Urinary bladder (tissue), 4 donors: ENCODE results near the gene MDK. TPM values are rescaled to one million over a fixed set of nuclear protein-coding genes. Genes with fewer than 3 reads are reported as not detected.

Experiments
- DNase-seq: peaks from one replicate; pipeline ENCODE4 v3.0.0-alpha.2; 2015; ENCODE audit errors: extremely low spot score
- H3K27ac ChIP-seq: one replicate; pipeline ENCODE4 v1.5.1; 2013; ENCODE audit warnings: low read depth, mild to moderate bottlenecking, moderate library complexity
- H3K36me3 ChIP-seq: one replicate; pipeline ENCODE4 v1.6.1; 2013; ENCODE audit warnings: mild to moderate bottlenecking, moderate library complexity; ENCODE audit not compliant: insufficient read depth
- H3K4me1 ChIP-seq: one replicate; pipeline ENCODE4 v1.6.1; 2013; ENCODE audit warnings: mild to moderate bottlenecking, moderate library complexity; ENCODE audit not compliant: insufficient read depth
- H3K4me3 ChIP-seq: one replicate; pipeline ENCODE4 v1.5.1; 2013; ENCODE audit warnings: low read depth, low read length
- WGBS: extraction: QIAGEN DNeasy Blood & Tissue Kit; methylation state at CpG from one replicate; pipeline ENCODE4 v1.1.7; 2013; 5-methylcytosine and 5-hydroxymethylcytosine counted together
- polyA plus RNA-seq: library from polyadenylated mRNA; stranded (reverse); fragments of 200-250 nt; gene quantifications from one replicate; pipeline ENCODE4 v1.2.3, GENCODE V29; 2013
- total RNA-seq: library from RNA; depleted of rRNA; stranded (reverse); fragments of >200 nt; gene quantifications from one replicate; pipeline ENCODE4 v1.2.3, GENCODE V29; 2014
- donor health status: healthy with polysubstance abuse.
- donor health status: healthy.

Gene MDK
- total and polyA plus RNA-seq, 2 donors = 58.3 to 68.8 TPM

- DNase-seq = no peak
- 22% methylated on average over 24 of the region's 24 CpGs for WGBS
- no peaks in the 10 kb centered on the region for H3K4me1 ChIP-seq
- H3K4me3 ChIP-seq = no peak overlapping the region
- no peaks in the 10 kb centered on the region for H3K36me3 ChIP-seq
- no peak overlapping the region for H3K27ac ChIP-seq
Observed at GRCh38 chr11:46387919-46388618, 6.6 kb downstream of the MDK start.

DNA sequence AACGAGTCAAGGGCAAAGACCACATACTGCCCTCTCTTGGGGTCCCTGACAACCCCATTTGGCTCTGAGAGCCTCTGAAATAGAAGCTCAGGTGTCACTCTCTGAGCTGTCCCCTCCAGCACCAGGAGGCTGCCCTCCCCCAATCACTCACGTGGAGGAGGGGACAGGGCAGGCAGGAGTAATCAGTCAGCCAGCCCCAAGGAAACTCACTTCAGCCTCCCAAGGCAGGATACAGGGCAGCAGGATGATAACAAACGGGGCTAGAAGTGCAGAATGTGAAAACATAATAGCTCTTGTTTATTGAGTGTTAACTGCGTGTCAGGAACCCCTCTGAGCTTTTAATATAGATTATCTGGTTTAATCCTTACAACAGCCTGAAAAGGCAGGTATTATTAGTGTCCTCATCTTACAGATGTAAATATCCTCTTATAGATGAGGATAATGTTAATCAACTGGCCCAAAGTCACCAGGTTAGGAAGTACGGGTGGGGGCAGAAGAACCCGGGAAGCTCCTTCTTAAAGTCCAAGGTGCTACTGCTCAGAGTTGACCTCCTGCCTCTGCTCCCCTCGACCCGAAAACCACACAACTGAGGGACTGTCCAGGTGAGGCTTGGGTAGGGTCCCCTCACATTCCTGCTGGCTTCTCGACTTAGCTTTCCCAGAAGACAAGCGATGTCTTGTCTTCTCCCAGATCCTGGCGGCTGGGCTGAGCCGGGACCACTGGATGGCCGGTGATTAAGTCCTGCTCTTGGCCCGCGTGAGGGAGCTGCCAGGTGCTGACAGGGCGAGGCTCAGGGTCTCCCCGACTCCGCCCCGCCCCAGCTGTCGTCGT, 7.4 kb downstream of the MDK start:
- Histone ChIP-seq H3K4me1 (no peaks in the 10 kb centered on the region), H3K4me3 (no peak overlapping the region), H3K27ac (no peak overlapping the region), H3K36me3 (no peaks in the 10 kb centered on the region)
- DNase-seq = no peak
- WGBS = 10% methylated on average over 21 of the region's 21 CpGs

DNA sequence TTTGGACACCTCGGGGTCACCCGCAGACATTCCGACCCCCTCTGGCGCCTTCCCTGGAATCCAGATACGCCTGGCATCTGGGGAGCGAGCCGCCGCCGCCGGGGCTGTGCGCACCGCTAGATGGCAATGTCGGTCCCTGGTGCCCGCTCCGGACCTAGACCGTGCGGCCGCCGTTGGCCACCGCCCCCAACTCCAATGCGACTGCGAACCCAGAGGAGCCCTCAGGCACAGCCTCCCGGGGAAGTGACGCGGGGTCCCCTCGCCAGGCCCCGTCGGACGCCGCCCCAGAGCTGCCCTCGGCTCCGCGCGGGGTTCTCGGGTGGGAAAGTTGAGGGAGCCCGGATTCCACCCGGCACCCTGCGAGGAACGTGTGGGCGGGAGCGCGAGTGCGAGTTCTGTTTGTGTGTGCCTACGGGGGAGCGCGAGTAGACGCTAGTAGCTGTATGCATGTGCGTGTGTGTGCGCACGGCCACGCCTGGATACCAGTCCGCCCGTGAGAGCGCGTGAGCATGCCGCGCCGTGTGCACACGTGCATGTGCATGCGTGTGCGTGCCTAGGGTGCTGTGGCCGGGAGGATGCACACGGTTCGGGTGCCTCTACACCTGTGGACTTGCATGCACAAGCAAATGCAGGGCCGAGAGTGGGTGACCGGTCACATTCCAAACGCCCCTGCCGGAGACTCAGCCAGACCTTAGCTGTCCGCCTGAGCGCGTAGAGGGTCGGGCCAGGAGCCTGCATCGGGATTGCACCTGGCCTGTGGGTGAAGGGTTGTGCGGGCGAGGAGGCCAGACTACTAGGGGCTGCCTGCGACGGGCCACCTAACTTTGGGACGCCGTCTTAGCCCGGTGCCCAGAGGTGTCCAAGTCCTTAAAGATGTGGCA, 8.2 kb downstream of the MDK start:
- 2% methylated on average over 80 of the region's 80 CpGs for WGBS
- Histone ChIP-seq H3K27ac (no peak overlapping the region), H3K4me1 (no peaks in the 10 kb centered on the region), H3K4me3 (peak overlapping the region; percentile 3), H3K36me3 (no peaks in the 10 kb centered on the region)
- DNase-seq = no peak

GRCh38 chr11:46390331-46391171, 9.1 kb downstream of the MDK start:
- Histone ChIP-seq H3K4me1 (no peaks in the 10 kb centered on the region), H3K36me3 (no peaks in the 10 kb centered on the region), H3K27ac (no peak overlapping the region), H3K4me3 (no peak overlapping the region)
- DNase-seq = no peak
- 8% methylated on average over 49 of the region's 49 CpGs for WGBS

DNA sequence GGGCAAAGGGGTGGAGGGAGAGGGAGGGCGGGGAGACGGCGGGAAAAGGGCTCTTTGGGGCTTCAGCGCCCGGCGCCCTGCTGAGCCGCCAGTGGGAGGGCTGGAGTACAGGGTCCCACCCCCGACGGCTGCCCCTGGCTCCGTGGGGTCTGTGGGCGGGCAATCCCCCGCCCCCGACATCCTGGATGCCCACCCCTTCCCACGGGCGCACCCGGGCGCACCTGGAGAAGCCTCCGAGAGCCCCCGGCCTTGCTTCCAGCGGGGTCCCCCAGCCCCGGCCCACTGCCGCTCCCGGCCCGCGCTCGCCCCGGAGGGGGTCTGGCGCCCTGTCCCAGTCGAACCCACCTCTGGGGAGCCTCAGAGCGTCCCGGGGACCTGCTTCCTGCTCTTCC, 9.7 kb downstream of the MDK start:
- H3K36me3 ChIP-seq = no peaks in the 10 kb centered on the region
- H3K27ac ChIP-seq = no peak overlapping the region
- DNase-seq = no peak
- no peaks in the 10 kb centered on the region for H3K4me1 ChIP-seq
- 2% methylated on average over 30 of the region's 31 CpGs for WGBS
- H3K4me3 ChIP-seq = peak overlapping the region; percentile 49

DNA sequence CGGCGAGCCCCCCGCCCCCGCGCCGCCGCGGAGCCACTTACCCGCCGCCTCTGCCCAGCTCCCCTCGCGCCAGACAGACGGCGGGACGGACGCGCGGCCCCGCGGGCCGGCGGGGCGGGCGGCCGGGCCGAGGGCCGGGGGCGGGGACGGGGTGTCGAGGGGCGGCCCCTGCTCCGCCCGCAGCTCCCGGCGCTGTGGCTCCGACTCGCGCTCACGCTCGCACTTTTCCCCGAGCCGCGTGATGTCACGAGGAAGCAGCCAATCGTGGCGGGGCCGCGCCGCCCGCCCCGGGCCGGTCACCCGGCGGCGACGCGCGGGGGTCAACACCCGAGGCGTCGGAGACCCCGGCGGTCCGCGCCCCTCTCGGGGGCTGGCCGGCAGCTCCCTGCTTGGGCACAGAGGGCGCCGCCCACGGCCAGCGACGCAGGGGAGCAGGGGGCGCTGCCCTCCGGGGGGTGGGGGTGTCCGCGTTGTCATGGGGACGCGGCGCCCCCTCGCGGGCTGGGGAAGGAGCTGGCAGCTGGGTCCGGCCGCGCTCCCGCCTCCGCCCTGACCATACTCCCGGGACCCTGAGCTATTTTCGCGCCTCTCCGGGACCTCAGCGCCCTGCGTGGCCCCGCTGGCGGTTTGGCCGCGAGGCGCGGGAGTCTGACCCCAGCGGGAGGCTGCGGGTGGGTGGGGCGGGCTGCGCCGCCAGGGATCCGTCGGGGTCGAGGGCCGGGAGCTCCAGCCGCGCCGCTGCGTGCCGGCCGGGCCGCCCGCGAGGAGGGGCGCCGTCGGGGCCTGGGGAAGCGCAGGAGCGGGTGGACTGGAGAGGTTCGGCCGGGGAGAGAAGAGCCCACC, 10.3 kb downstream of the MDK start, which contains the start of gene CHRM4:
Gene CHRM4 (minus strand): TSS at position 199 of the 843 bp plus-strand sequence. CDS start 5,219 bp downstream, outside the sequence.
- no peaks in the 10 kb centered on the region for H3K4me1 ChIP-seq
- H3K36me3 ChIP-seq = no peaks in the 10 kb centered on the region
- peak within 1 kb of the TSS; percentile 49 for H3K4me3 ChIP-seq
- no peak within 1 kb of the TSS for H3K27ac ChIP-seq
- WGBS = under 1% methylated on average over 123 of the region's 123 CpGs
- no peak for DNase-seq

- DNase-seq = no peak
- no peaks in the 10 kb centered on the region for H3K4me1 ChIP-seq
- peak overlapping the region; percentile 49 for H3K4me3 ChIP-seq
- peaks cover 3% of the 10 kb centered on the region for H3K36me3 ChIP-seq
- H3K27ac ChIP-seq = no peak overlapping the region
- 1% methylated on average over 71 of the region's 71 CpGs for WGBS
Observed at GRCh38 chr11:46392421-46393230, 11.2 kb downstream of the MDK start.

DNA sequence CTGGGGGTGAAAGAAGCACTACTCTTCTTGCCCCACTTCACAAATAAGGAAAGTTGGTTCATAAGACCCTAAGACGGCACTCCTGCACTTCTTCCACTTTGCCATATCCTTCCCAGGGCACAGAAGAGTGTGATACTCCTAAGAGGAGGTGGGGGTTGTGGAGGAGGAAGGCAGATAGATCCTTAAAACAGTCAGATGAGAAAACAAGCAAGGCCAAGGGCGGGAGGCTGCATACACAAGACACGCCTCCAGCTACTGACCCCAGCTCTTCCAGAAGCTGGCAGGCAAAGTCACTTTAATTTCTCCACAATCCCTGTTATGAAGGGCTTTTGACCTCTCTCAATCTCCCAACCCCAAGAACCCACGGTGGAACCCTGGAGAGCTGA, 11.8 kb downstream of the MDK start:
- Histone ChIP-seq H3K36me3 (peaks cover 3% of the 10 kb centered on the region), H3K4me1 (no peaks in the 10 kb centered on the region), H3K27ac (no peak overlapping the region), H3K4me3 (no peak overlapping the region)
- no peak for DNase-seq
- 59% methylated on average over 4 of the region's 4 CpGs for WGBS

DNA sequence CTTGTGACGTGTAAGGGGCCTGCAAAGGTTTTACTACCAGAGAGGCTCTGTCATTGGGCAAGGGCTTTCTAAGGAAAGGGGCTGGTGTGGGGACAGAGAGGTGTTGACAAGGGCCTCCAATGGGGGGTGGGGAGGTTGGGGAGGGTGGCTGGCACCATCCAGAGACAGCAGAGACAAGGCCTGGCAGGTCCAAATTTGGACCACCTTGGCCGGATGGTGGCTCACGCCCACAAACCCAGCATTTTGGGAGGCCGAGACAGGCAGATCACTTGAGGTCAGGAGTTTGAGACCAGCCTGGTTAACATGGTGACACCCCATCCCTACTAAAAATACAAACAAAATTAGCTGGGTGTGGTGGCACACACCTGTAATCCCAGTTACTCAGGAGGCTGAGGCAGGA, 12.3 kb downstream of the MDK start:
- Histone ChIP-seq H3K36me3 (peaks cover 3% of the 10 kb centered on the region), H3K4me1 (no peaks in the 10 kb centered on the region), H3K27ac (no peak overlapping the region), H3K4me3 (no peak overlapping the region)
- no peak for DNase-seq
- WGBS = 85% methylated on average over 4 of the region's 4 CpGs

GRCh38 chr11:46397526-46397925, 16.1 kb downstream of the MDK start:
- no peak for DNase-seq
- H3K4me3 ChIP-seq = no peak overlapping the region
- H3K27ac ChIP-seq = no peak overlapping the region
- peaks cover 3% of the 10 kb centered on the region for H3K36me3 ChIP-seq
- WGBS = 96% methylated on average over 19 of the region's 19 CpGs
- H3K4me1 ChIP-seq = no peaks in the 10 kb centered on the region

DNA sequence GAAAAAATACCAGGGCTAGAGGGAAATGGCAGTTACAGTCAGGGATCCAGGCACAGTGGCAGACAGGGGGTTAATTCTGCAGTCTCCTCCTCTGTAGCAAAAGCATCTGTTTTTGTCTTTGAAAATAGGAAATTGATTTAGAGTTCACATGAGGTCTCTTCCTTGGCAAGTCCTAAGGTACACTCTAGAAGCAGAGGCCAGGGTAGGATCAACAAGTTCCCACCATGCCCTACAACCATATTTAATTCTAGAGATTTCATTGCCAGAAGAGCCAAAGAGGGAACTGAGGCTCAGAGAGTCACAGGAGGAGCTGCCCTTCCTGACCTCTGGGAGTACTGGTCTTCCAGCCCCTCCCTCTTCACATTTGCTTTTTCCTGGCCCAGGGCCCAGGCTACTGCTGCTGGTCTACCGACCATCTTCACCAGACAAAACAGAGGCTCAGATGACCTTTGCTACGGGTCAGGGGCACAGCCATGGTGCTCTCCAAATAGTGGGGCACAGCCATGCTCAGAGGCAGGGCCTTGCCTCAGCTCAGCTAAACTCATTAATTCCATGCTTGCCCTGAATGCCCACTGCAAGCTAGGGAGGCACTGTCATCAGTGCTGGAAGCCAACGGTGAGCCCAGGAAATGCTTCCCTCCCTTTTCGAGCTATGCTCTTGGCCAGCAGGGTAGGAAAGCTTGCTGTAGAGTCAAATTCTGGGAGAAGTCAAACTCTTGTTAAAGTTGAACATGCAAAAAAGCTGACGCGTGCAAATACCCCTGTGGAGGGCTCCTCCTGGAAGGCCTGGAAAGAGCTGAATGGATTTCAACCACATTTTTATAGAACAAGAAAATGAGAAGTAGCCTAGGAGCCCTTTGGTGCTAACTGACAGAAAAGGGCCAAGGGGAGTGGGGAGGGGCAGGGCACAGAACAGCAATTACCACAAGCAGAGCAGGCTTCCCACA, 21.8 kb downstream of the MDK start:
- WGBS = 79% methylated on average over 6 of the region's 6 CpGs
- Histone ChIP-seq H3K4me1 (no peaks in the 10 kb centered on the region), H3K4me3 (no peak overlapping the region), H3K36me3 (peaks cover 3% of the 10 kb centered on the region), H3K27ac (no peak overlapping the region)
- no peak for DNase-seq
